Stimulated activated CD8-positive, alpha-beta memory T cell treated with anti-CD3 and anti-CD28 coated beads, Interleukin-4, amount 100 ng/mL, for 1 hour (primary cell): ENCODE data around the gene PRKCQ.
"Not testable (repeated sequence)": the region's sequence is repeated elsewhere in the genome, so short reads cannot be mapped to it uniquely, and the experiment has no call there.

ENCODE experiments used
- DNase-seq, 2 donors: peaks; one replicate each; pipeline ENCODE4 v3.0.0-alpha.2; 2020; ENCODE audit warnings: low read depth in 2 of 2, low spot score in 1 of 2

PRKCQ gene

DNA sequence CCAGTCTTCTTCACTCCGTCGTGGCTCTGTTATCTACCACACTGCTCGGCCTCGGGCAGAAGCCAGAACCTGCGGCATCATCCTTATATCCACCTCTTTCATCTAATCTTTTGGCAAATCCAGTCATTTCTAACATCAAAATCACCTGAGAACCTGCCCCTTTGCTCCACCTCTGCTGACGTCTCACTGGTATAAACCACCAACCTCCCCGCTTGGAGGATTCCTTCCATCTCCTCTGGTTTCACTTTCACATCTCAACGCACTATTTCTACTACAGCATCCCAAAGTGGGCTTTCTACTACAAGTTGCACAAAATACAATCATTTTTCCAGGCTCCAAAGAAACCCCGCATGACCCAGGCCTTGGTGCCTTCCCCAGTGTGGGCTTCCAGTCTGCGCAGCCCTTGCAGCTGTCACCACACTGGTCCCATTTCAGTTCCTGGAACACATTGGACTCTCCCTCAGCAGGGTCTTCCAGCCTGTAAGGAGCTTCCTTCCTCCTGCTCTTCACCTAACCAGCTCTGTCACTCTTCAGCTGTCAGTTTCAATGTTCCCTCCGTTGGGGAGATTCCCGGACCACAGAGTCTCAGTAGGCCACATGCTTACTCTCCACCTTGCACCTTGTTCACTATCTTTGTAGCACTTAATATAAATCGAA lies 85.0 kb downstream of the PRKCQ start:
- DNase-seq = no peak

- DNase-seq = no peak
Observed at GRCh38 chr10:6494442-6494819, 85.6 kb downstream of the PRKCQ start.

DNA sequence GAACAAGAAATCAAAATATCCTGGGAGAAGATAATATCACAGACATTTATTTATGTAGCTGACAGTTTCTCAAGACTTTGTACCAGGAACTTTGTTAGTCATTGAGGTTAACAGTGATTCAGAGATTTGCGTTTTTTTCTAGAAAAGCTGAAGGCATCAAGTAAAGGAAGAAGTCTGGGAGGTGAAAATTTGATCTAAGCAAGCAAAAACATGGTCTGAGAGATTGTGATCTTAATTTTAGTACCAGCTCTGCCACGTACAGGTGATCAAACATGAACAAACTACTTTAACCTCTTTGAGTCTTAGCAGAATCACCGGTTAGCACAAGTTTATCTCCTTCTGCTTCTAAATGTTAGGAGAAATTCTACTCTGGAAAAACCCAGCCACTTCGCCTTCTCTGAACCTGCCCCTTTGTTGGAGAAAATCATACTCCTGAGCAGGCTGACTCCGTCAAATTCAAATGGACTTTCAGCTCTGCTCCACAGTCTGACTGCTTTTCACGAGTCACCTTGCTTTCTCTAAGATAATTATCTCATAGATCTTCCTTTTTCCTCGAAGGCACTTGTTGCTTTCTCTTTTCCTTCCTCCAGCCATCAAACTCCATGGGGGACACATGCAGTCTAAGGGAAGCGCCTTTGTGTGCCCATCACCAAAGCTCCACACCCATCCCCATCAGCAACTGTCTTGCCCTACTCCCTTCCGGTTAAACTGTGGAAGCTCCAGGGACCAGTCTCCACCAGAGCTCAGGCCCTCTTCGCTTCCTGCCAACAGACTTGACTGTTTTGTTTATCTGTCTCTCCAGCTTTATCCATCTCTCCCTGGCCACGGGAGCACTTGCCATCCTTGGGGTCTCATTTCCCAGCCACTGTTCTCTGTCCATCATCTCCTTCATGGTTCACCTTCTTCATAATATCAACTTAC lies 86.3 kb downstream of the PRKCQ start:
- DNase-seq = no peak

DNA sequence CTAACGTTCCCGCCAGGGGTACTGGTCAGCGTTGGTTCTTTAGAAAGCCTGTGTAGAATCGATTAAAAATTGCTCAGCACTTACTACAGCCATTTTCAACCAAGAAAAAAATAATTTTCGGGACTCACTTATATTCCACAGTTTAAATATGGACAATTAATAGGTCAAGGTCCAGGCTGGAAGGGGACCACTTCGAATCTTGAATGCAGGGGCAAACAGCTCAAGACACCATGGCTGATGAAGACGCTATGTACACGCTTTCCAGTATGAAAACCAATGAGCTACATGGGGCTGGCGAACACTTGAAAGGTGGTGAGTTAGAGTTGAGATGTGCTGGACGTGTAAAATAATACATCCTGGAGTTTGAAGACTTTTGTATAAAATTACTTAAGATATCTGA lies 87.2 kb downstream of the PRKCQ start:
- no peak for DNase-seq

DNA sequence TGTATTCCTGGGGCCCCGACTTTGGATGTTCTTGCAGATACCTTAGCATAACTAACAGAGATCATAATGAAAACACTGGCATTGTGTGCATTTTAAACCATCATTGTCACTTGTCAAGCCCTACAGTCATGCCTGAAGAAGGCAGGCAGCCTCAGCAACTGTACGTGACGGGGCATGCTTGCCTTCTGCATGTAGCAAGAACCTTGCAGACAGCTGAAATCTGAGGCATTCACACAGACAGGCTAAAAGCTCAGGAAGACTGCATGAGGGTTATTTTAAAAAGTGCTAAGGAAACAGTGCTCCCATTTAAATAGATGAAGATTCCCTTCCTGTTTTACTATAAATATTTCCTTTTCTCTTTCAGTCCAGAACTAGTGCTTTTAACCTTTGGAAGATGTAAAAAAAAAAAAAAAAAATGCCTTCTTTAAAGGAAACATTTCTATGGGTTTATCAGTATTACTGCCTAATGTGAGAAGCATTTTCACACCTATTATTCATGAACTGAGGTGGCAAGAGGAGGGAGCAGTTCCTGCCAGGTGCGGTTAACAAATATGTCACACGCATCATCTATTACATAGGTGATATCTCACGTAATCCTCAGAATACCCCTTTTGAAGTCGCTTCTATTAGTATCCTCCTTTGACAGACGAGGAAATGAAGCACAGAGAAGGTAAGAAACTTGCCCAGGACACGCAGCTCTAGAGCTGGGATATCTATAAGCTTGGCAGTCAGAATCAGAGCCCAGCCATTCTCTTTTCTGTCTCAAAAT lies 88.1 kb downstream of the PRKCQ start:
- no peak for DNase-seq

- DNase-seq = no peak
Observed at GRCh38 chr10:6490614-6491013, 89.5 kb downstream of the PRKCQ start.

DNA sequence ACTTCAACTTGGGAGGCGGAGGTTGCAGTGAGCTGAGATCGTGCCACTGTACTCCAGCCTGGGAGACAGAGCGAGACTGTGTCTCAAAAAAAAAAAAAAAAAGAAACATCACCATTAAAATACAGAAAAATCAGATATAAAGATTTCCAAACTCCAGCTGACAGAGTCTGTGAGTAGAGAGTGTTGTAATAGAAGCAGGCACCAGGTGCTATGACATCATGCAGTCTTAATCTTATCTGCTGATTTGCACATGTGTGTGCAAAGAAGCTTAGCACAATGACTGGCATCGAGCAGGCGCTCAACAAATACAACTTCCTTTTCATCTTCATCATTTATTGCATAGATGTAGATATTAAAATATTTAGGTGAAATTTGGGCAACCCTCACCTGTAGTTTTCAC lies 92.2 kb downstream of the PRKCQ start:
- DNase-seq = no peak

DNA sequence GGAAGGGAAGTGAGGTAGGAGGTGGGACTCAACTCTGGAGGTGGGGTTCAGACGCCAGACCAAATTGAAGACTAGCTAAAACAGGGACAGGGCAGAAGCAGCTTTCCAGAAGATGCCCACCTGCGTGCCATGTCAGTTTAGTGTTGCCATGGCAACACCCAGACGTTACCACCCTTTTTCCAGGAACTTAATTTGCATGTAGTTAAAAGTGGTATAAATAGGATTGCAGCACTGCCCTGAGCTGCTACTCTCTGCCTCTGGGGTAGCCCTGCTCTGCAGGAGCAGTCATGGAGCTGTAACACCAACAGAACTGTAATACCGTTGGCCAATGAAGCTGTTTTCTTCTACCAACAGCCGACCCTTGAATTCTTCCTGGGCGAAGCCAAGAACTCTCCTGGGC lies 93.8 kb downstream of the PRKCQ start:
- DNase-seq = no peak

DNA sequence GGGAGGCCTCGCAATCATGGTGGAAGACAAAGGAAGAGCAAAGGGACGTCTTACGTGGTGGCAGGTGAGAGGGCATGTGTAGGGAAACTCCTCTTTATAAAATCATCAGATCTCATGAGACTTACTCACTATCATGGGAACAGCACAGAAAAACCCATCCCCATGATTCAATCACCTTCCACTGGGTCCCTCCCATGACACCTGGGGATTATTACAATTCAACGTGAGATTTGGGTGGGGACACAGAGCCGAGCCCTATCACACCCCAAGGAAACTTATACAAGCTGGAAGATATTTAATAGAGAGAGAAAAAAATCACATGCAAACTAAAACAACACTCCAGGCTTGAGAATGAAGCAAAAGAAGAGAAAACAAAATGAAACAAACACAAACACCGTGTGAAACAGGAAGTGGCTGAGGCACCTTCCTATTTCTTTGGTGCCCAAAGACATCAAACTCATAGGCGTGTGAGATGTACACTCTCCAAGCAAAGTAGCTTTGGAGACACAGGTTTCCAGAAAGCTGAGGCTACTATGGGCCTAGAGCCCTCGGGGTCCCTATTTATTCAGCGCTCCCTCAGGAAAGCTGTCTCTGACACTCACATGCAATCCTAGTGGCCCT lies 97.2 kb downstream of the PRKCQ start:
- DNase-seq = no peak

DNA sequence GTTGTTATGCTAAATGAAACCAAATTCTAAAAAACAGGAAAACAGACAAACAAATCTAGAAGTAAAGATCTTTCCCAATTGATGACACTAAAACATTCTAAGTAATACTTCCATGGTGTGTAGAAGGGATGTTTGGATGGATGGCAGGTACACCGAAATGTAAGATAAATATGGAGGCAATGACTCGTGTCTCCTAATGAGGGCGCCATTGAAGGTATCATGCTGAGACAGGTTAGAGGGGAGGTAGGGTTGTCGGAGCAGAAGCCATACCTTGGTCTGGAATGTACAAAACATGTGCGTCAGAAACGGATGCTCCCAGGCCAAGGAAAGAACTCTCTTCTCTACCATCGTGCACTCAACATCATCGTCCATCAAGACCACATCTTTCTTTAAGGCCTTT lies 101.4 kb downstream of the PRKCQ start:
- no peak for DNase-seq

- DNase-seq = no peak
Observed at GRCh38 chr10:6476989-6477388, 103.1 kb downstream of the PRKCQ start.

DNA sequence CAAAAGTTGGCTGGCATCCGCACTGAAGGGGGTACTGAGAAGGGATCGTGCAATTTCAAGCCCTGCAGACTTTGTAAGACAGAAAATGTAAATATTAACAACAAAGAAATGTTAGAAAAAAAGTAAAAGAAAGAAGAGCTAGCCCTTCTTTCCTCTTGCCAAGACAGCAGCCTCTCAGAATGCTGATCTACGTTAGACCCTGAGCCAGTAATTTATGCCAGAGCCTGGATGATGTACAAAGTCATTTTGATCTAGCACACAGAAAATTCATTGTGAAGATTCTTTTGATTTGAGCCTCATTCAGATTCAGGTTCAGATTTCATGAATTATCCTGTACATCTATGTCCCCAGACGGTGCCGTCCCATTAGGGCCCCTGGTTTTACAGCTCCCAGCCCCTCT lies 105.2 kb downstream of the PRKCQ start:
- DNase-seq = no peak

DNA sequence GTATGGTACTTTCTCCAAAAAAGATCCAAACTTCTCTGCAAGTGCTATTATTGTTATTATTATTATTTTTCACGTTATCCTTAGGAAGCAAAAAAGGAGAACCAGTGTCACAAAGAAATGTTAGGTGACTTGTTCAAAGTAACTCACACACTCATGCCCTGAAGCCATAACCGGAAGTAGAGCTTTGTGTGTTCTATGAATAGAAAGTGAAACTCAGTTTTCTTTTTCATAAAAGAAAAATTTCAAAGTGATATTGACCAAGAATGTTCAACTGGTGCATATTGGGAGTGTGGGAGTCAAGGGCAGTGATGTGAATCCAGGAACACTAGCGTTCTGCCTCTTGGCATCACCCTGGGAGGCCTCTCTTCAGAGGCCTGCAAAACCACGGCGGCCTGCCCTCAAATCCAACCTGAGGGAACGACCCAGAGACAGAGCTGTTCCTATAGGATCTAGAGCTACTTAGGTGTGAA lies 106.1 kb downstream of the PRKCQ start:
- DNase-seq = no peak

GRCh38 chr10:6473430-6473829 lies 106.6 kb downstream of the PRKCQ start:
- peak in 1 of 2 donors; percentile 24 for DNase-seq

- not testable (repeated sequence) for DNase-seq
Observed at GRCh38 chr10:6472710-6473005, 107.4 kb downstream of the PRKCQ start.

- DNase-seq = no peak
Observed at GRCh38 chr10:6470894-6471618, 109.0 kb downstream of the PRKCQ start.

DNA sequence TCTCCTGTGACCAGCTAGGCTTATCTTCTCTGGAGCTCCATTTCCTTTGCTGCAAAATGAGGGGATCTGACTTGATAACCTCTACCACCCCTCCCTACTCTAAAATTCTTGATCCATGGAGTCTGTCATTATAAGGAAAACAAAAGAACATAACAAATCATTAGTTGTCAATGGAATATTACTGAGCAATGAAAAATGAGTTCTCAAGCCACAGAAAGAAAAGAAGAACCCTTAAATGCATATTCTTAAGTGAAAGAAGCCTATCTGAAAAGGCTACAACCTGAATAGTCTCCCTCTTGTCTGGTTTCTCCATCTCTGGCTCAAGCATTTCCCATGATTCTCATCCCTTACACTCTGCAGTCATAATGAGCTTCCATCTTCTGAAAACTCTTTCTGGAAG lies 110.4 kb downstream of the PRKCQ start:
- no peak for DNase-seq

DNA sequence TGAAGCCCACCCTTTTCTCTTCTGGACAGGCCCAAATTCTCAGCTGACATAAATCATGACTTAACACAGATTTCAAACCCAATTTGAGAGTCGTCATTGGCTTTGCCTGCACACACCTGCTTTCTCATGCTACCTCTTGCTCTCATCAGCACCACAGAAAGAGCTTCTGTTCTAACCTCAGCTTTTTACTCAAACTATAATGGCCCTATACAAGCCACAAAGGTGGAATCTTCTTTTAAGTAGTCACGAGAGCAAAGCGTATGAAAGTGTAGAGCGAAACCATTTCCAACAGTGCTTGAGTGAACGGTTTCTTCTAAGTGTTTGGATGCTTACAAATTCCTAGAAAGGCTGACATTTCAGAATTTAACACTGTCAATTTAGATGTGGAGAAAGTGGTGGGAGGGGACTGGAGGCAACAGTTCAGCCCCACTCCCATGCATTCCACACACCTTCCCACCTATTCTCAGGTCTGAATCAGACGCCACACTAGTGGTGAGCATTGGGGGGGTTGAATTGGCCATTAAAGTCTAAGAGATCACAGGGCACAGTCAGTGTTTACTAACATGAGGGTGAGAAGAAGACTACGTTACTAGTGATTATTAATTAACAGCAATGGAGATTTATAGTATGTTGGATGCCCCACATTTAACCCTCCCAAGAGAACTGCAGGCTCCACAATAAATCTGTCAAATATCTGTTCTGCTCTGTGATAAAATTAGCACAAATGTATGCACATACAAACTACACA lies 114.0 kb downstream of the PRKCQ start:
- no peak for DNase-seq

GRCh38 chr10:6465437-6465836 lies 114.6 kb downstream of the PRKCQ start:
- no peak for DNase-seq

- DNase-seq = no peak
Observed at GRCh38 chr10:6464862-6465430, 115.1 kb downstream of the PRKCQ start.
